AG10803 (cell line): ENCODE measurements around the gene KCNAB3.
"Not testable (repeated sequence)": the region's sequence is repeated elsewhere in the genome, so short reads cannot be mapped to it uniquely, and the experiment has no call there.

Experiments used
- DNase-seq: peaks from one replicate; pipeline ENCODE4 v3.0.0; 2010; ENCODE audit warnings: low read depth
- H3K4me3 ChIP-seq: 2 replicates; pipeline ENCODE4 v1.5.1; 2011; ENCODE audit warnings: mild to moderate bottlenecking, low read length, control low read depth
- CTCF ChIP-seq: conservative IDR thresholded peaks from 2 replicates; pipeline ENCODE4 v1.5.1; 2011; ENCODE audit warnings: mild to moderate bottlenecking, low read length, control low read depth, inconsistent platforms

KCNAB3 gene

GRCh38 chr17:7967751-7968150, 38.1 kb upstream of the KCNAB3 start:
- H3K4me3 ChIP-seq = no peak overlapping the region
- no peak for DNase-seq
- TF ChIP-seq CTCF = no peak

- TF ChIP-seq CTCF = no peak
- H3K4me3 ChIP-seq = no peak overlapping the region
- DNase-seq = no peak
Measured at GRCh38 chr17:7961421-7961820, 31.8 kb upstream of the KCNAB3 start.

- no peak for DNase-seq
- no peak overlapping the region for H3K4me3 ChIP-seq
- no peak for TF ChIP-seq CTCF
Measured at GRCh38 chr17:7959503-7960253, 30.0 kb upstream of the KCNAB3 start.

GRCh38 chr17:7956228-7956965, 26.7 kb upstream of the KCNAB3 start:
- H3K4me3 ChIP-seq = no peak overlapping the region
- no peak for TF ChIP-seq CTCF
- peak; percentile 11 for DNase-seq

- H3K4me3 ChIP-seq = no peak overlapping the region
- TF ChIP-seq CTCF = no peak
- DNase-seq = peak; percentile 17
Measured at GRCh38 chr17:7955414-7956227, 26.0 kb upstream of the KCNAB3 start.

GRCh38 chr17:7953266-7953665, 23.6 kb upstream of the KCNAB3 start:
- DNase-seq, H3K4me3 ChIP-seq: not testable (repeated sequence)

GRCh38 chr17:7951143-7951792, 21.6 kb upstream of the KCNAB3 start:
- no peak for DNase-seq
- no peak for TF ChIP-seq CTCF

More at GRCh38 chr17:7951143-7951792, 21.6 kb upstream of the KCNAB3 start:
- no peak overlapping the region for H3K4me3 ChIP-seq
